ENCODE results near the gene CD79B. TPM values are rescaled to one million over a fixed set of nuclear protein-coding genes. Genes with fewer than 3 reads are reported as not detected.

The CD79B gene
- total RNA-seq, 2 experiments from 2014 or later: 24.2 to 24.3 TPM

- intact Hi-C loops (cut with micrococcal nuclease): loop anchor here (5.0 kb wide), 1 partner anchor 43 kb away; no protein-coding TSS in a partner anchor
- H3K36me3 Mint-ChIP-seq (ENCODE audit: low read depth): no peaks in the 10 kb centered on the region
- no peak overlapping the region for H3K4me3 Mint-ChIP-seq
- no peak for DNase-seq
- peaks cover 23% of the 10 kb centered on the region for H3K4me1 Mint-ChIP-seq (ENCODE audit: low read depth)
- CTCF ChIA-PET: interaction anchor here (0.6 to 7.2 kb wide), 6 partner anchors 17 to 150 kb away, joined by 3 to 42 read pairs (median 3); partner anchors contain the start of genes CD79B and GH1
- no peak overlapping the region for H3K27ac Mint-ChIP-seq
- no peaks in the 10 kb centered on the region for H3K9me3 Mint-ChIP-seq
- H3K27me3 Mint-ChIP-seq (ENCODE audit: low read depth): no peaks in the 10 kb centered on the region
These were observed 17.6 kb upstream of the CD79B start for GRCh38 chr17:63949576-63950250.

GRCh38 chr17:63948521-63948920 is 16.4 kb upstream of the CD79B start:
- CTCF ChIA-PET: interaction anchor here (0.6 to 7.2 kb wide), 3 partner anchors 17 to 38 kb away, joined by 3 to 42 read pairs (median 5); partner anchors contain the start of gene GH1
- Mint-ChIP-seq H3K4me1 (ENCODE audit: low read depth) (peaks cover 11% of the 10 kb centered on the region), H3K9me3 (no peaks in the 10 kb centered on the region), H3K4me3 (no peak overlapping the region), H3K36me3 (ENCODE audit: low read depth) (no peaks in the 10 kb centered on the region), H3K27me3 (ENCODE audit: low read depth) (no peaks in the 10 kb centered on the region), H3K27ac (no peak overlapping the region)
- intact Hi-C loops (cut with micrococcal nuclease): loop anchor here (5.0 kb wide), 1 partner anchor 44 kb away; no protein-coding TSS in a partner anchor
- no peak for DNase-seq

- DNase-seq: no peak
- Mint-ChIP-seq H3K4me1 (ENCODE audit: low read depth) (peaks cover 11% of the 10 kb centered on the region), H3K27me3 (ENCODE audit: low read depth) (no peaks in the 10 kb centered on the region), H3K27ac (no peak overlapping the region), H3K4me3 (no peak overlapping the region), H3K36me3 (ENCODE audit: low read depth) (no peaks in the 10 kb centered on the region), H3K9me3 (no peaks in the 10 kb centered on the region)
- CTCF ChIA-PET: interaction anchor here (1.1 to 3.0 kb wide), 6 partner anchors 11 to 81 kb away, joined by 3 to 76 read pairs (median 16); partner anchors contain the start of gene GH1
- intact Hi-C loops (cut with micrococcal nuclease): loop anchor here (5.0 kb wide), 1 partner anchor 44 kb away; no protein-coding TSS in a partner anchor
These were observed 15.7 kb upstream of the CD79B start for GRCh38 chr17:63947711-63948330.

GRCh38 chr17:63946440-63947363 is 14.6 kb upstream of the CD79B start:
- Mint-ChIP-seq H3K27ac (no peak overlapping the region), H3K4me1 (ENCODE audit: low read depth) (peaks cover 8% of the 10 kb centered on the region), H3K36me3 (ENCODE audit: low read depth) (no peaks in the 10 kb centered on the region), H3K4me3 (peak overlapping the region; percentile 28), H3K9me3 (no peaks in the 10 kb centered on the region), H3K27me3 (ENCODE audit: low read depth) (no peaks in the 10 kb centered on the region)
- intact Hi-C loops (cut with micrococcal nuclease): loop anchor here (1.0 to 5.0 kb wide), 4 partner anchors 14 to 79 kb away; partner anchors contain the start of gene CD79B
- CTCF ChIA-PET: interaction anchor here (0.5 to 3.0 kb wide), 46 partner anchors 8 to 272 kb away, joined by 3 to 76 read pairs (median 4); partner anchors contain the start of genes CD79B, CSHL1, GH1 and ICAM2
- DNase-seq: peak; percentile 74

- no peaks in the 10 kb centered on the region for H3K36me3 Mint-ChIP-seq (ENCODE audit: low read depth)
- H3K27me3 Mint-ChIP-seq (ENCODE audit: low read depth): no peaks in the 10 kb centered on the region
- no peak overlapping the region for H3K27ac Mint-ChIP-seq
- CTCF ChIA-PET: interaction anchor here (0.5 to 3.0 kb wide), 43 partner anchors 9 to 194 kb away, joined by 3 to 76 read pairs (median 5); partner anchors contain the start of genes CD79B, CSHL1, GH1 and ICAM2
- no peak overlapping the region for H3K4me3 Mint-ChIP-seq
- H3K4me1 Mint-ChIP-seq (ENCODE audit: low read depth): peaks cover 8% of the 10 kb centered on the region
- no peaks in the 10 kb centered on the region for H3K9me3 Mint-ChIP-seq
- intact Hi-C loops (cut with micrococcal nuclease): loop anchor here (1.0 to 5.0 kb wide), 4 partner anchors 14 to 79 kb away; partner anchors contain the start of gene CD79B
- no peak for DNase-seq
These were observed 13.8 kb upstream of the CD79B start for GRCh38 chr17:63945784-63946439.

- intact Hi-C loops (cut with micrococcal nuclease): loop anchor here (5.0 kb wide), 1 partner anchor 47 kb away; no protein-coding TSS in a partner anchor
- no peak overlapping the region for H3K27ac Mint-ChIP-seq
These were observed 12.8 kb upstream of the CD79B start for GRCh38 chr17:63944736-63945499.

GRCh38 chr17:63943745-63944144 is 11.6 kb upstream of the CD79B start:
- H3K4me3 Mint-ChIP-seq: no peak overlapping the region

More at GRCh38 chr17:63944736-63945499, 12.8 kb upstream of the CD79B start:
- Mint-ChIP-seq H3K27me3 (ENCODE audit: low read depth) (no peaks in the 10 kb centered on the region), H3K36me3 (ENCODE audit: low read depth) (no peaks in the 10 kb centered on the region), H3K4me1 (ENCODE audit: low read depth) (peaks cover 8% of the 10 kb centered on the region), H3K9me3 (no peaks in the 10 kb centered on the region), H3K4me3 (no peak overlapping the region)
- CTCF ChIA-PET: interaction anchor here (1.9 to 3.0 kb wide), 5 partner anchors 14 to 34 kb away, joined by 7 to 76 read pairs (median 21); partner anchors contain the start of genes CSHL1 and GH1
- no peak for DNase-seq

GRCh38 chr17:63942309-63942985 is 10.3 kb upstream of the CD79B start:
- Mint-ChIP-seq H3K9me3 (no peaks in the 10 kb centered on the region), H3K27me3 (ENCODE audit: low read depth) (no peaks in the 10 kb centered on the region), H3K36me3 (ENCODE audit: low read depth) (no peaks in the 10 kb centered on the region), H3K4me3 (no peak overlapping the region), H3K4me1 (ENCODE audit: low read depth) (peaks cover 8% of the 10 kb centered on the region), H3K27ac (no peak overlapping the region)
- CTCF ChIA-PET: no interaction called here
- intact Hi-C loops (cut with micrococcal nuclease): no loop called here
- no peak for DNase-seq

More at GRCh38 chr17:63943745-63944144, 11.6 kb upstream of the CD79B start:
- H3K9me3 Mint-ChIP-seq: no peaks in the 10 kb centered on the region
- CTCF ChIA-PET: no interaction called here
- DNase-seq: no peak
- peaks cover 8% of the 10 kb centered on the region for H3K4me1 Mint-ChIP-seq (ENCODE audit: low read depth)
- no peak overlapping the region for H3K27ac Mint-ChIP-seq
- no peaks in the 10 kb centered on the region for H3K36me3 Mint-ChIP-seq (ENCODE audit: low read depth)
- no peaks in the 10 kb centered on the region for H3K27me3 Mint-ChIP-seq (ENCODE audit: low read depth)
- intact Hi-C loops (cut with micrococcal nuclease): no loop called here

- H3K36me3 Mint-ChIP-seq (ENCODE audit: low read depth): no peaks in the 10 kb centered on the region
- intact Hi-C loops (cut with micrococcal nuclease): no loop called here
- CTCF ChIA-PET: no interaction called here
- no peak overlapping the region for H3K4me3 Mint-ChIP-seq
- DNase-seq: no peak
- peaks cover 7% of the 10 kb centered on the region for H3K4me1 Mint-ChIP-seq (ENCODE audit: low read depth)
- H3K9me3 Mint-ChIP-seq: no peaks in the 10 kb centered on the region
- H3K27me3 Mint-ChIP-seq (ENCODE audit: low read depth): no peaks in the 10 kb centered on the region
- no peak overlapping the region for H3K27ac Mint-ChIP-seq
These were observed 9.6 kb upstream of the CD79B start for GRCh38 chr17:63941751-63942150.

GRCh38 chr17:63941162-63941561 is 9.0 kb upstream of the CD79B start:
- H3K27ac Mint-ChIP-seq: no peak overlapping the region
- no peaks in the 10 kb centered on the region for H3K36me3 Mint-ChIP-seq (ENCODE audit: low read depth)
- no peak overlapping the region for H3K4me3 Mint-ChIP-seq
- CTCF ChIA-PET: no interaction called here
- H3K4me1 Mint-ChIP-seq (ENCODE audit: low read depth): peaks cover 2% of the 10 kb centered on the region
- no peaks in the 10 kb centered on the region for H3K9me3 Mint-ChIP-seq
- no peak for DNase-seq
- intact Hi-C loops (cut with micrococcal nuclease): no loop called here
- H3K27me3 Mint-ChIP-seq (ENCODE audit: low read depth): no peaks in the 10 kb centered on the region

Data from activated naive CD4-positive, alpha-beta T cell treated with anti-CD3 and anti-CD28 coated beads for 36 hours (primary cell).